Measurements from ENCODE around the gene CGN.
A peak's percentile ranks its signal among the peaks of the same experiment; 100 is the strongest.
"Not testable (repeated sequence)": the region's sequence is repeated elsewhere in the genome, so short reads cannot be mapped to it uniquely, and the experiment has no call there.

Gene CGN

DNA sequence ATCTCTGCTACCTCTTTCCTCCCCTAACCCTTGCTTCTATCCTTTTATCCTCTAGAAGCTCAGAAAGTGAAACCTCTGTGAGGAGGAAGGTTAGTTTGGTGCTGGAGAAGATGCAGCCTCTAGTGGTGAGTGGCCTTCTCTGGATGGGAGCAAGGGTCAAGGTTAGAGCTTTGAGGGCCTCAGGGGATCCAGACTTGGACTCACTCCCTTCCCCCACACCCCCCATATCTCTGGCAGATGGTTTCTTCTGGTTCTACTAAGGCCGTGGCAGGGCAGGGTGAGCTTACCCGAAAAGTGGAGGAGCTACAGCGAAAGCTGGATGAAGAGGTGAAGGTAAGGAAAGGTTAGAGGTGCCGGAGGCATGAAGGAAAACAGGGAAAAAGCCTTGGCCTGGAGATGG lies 9.2 kb downstream of the CGN start:
- Histone ChIP-seq H4K20me1 (no peaks in the 10 kb centered on the region), H3K4me2 (no peak overlapping the region), H3K9me3 (no peaks in the 10 kb centered on the region), H3K27ac (no peak overlapping the region), H3K9ac (no peak overlapping the region), H3K4me1 (peaks cover 22% of the 10 kb centered on the region), H3K36me3 (no peaks in the 10 kb centered on the region; the same call in 1 of the 2 replicates), H3K27me3 (no peaks in the 10 kb centered on the region), H3K4me3 (no peak overlapping the region)
- TF ChIP-seq Cebpa-rat (IDR thresholded peaks at IDR 0.05), result no peak

DNA sequence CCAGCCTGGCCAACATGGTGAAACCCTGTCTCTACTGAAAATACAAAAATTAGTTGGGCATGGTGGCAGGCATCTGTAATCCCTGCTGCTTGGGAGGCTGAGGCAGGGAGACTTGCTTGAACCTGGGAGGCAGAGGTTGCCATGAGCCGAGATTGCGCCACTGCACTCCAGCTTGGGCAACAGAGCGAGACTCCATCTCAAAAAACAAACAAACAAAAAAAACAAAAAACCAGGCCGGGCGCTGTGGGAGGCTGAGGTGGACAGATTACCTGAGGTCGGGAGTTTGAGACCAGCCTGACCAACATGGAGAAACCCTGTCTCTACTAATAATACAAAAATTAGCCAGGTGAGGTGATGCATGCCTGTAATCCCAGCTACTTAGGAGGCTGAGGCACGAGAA lies 11.2 kb downstream of the CGN start:
- peaks cover 37% of the 10 kb centered on the region for H3K4me1 ChIP-seq
- not testable (repeated sequence) for H3K27ac ChIP-seq, H4K20me1 ChIP-seq, H3K36me3 ChIP-seq, H3K9me3 ChIP-seq, H3K4me2 ChIP-seq, H3K9ac ChIP-seq, H3K27me3 ChIP-seq, H3K4me3 ChIP-seq

- peaks cover 37% of the 10 kb centered on the region for H3K4me1 ChIP-seq
- H3K36me3 ChIP-seq, result no peaks in the 10 kb centered on the region; the same call in 1 of the 2 replicates
- no peak overlapping the region; the same call in 1 of the 2 replicates for H3K4me2 ChIP-seq
- no peak overlapping the region for H3K4me3 ChIP-seq
- no peaks in the 10 kb centered on the region for H4K20me1 ChIP-seq
- no peak overlapping the region for H3K9ac ChIP-seq
- TF ChIP-seq Cebpa-rat (IDR thresholded peaks at IDR 0.05), result no peak
- no peaks in the 10 kb centered on the region for H3K27me3 ChIP-seq
- no peaks in the 10 kb centered on the region for H3K9me3 ChIP-seq
- no peak overlapping the region for H3K27ac ChIP-seq
Observed at GRCh38 chr1:151523326-151523725, 12.1 kb downstream of the CGN start.

DNA sequence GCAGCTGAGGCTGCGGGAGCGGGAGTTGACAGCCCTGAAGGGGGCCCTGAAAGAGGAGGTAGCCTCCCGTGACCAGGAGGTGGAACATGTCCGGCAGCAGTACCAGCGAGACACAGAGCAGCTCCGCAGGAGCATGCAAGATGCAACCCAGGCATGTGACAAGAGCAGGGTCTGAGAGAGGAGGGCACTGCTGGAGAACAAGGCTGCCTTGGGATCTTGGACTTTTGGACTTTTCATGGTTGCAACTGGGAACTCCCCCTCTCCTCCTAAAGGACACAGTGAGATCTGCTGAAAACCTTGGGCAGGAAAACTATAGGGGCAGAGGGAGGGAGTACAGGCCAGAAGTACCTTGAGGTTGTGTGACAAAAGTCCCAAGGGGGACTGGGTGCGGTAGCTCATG lies 13.5 kb downstream of the CGN start:
- H4K20me1 ChIP-seq, result no peaks in the 10 kb centered on the region
- H3K4me3 ChIP-seq, result no peak overlapping the region

DNA sequence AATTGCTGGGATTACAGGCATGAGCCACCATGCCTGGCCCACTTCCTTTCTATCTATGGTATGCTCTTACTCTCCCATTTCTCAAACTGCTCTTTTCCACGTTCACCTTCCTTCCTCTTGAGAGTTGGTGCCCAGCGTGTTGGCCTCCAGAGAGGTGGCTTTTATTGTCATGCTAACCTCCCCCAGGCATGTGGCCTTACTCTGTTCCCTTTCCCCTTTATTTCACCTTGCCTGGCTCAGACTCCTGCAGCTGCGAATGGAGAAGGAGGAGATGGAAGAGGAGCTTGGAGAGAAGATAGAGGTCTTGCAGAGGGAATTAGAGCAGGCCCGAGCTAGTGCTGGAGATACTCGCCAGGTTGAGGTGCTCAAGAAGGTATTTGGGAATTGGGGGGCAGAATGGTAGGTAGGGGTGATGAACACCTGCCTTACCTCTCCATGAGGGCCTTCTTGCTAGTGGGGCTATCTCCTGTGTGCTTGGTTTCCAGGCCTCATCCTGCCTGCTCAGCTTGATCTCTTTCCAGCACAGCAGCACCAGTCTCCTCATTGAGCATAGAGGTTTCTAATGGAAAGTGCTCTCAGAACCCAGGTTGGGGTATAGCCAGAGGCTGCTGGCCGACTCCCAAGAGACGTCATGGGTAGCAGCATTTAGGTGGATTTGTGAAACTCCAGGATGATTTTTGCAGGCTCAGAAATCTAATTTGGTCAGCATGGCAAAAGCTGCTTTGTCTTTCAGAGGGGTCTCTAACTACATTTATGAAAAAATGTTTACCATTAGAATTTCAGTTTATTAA lies 15.7 kb downstream of the CGN start:
- H3K4me1 ChIP-seq, result peaks cover 37% of the 10 kb centered on the region
- H3K9me3 ChIP-seq, result no peaks in the 10 kb centered on the region
- H3K36me3 ChIP-seq, result peaks cover 11% of the 10 kb centered on the region; the same call in 1 of the 2 replicates
- H3K9ac ChIP-seq, result no peak overlapping the region
- no peaks in the 10 kb centered on the region for H4K20me1 ChIP-seq
- no peak overlapping the region for H3K4me3 ChIP-seq
- no peak for TF ChIP-seq Cebpa-rat (IDR thresholded peaks at IDR 0.05)
- H3K27me3 ChIP-seq, result no peaks in the 10 kb centered on the region
- H3K27ac ChIP-seq, result no peak overlapping the region
- no peak overlapping the region for H3K4me2 ChIP-seq

More for the DNA sequence above, 13.5 kb downstream of the CGN start:
- Histone ChIP-seq H3K9me3 (no peaks in the 10 kb centered on the region), H3K4me2 (peak overlapping the region; percentile 79), H3K27ac (no peak overlapping the region), H3K4me1 (peaks cover 37% of the 10 kb centered on the region), H3K36me3 (peaks cover 2% of the 10 kb centered on the region; the same call in 1 of the 2 replicates), H3K27me3 (no peaks in the 10 kb centered on the region), H3K9ac (no peak overlapping the region)
- TF ChIP-seq Cebpa-rat (IDR thresholded peaks at IDR 0.05), result no peak

- no peak for TF ChIP-seq Cebpa-rat (IDR thresholded peaks at IDR 0.05)
- peaks cover 11% of the 10 kb centered on the region; the same call in 1 of the 2 replicates for H3K36me3 ChIP-seq
- no peaks in the 10 kb centered on the region for H3K27me3 ChIP-seq
- H3K4me2 ChIP-seq, result no peak overlapping the region
- H3K4me3 ChIP-seq, result no peak overlapping the region
- no peak overlapping the region for H3K27ac ChIP-seq
- H3K9ac ChIP-seq, result no peak overlapping the region
- H3K9me3 ChIP-seq, result no peaks in the 10 kb centered on the region
- peaks cover 38% of the 10 kb centered on the region for H3K4me1 ChIP-seq
- no peaks in the 10 kb centered on the region for H4K20me1 ChIP-seq
Observed at GRCh38 chr1:151529211-151529702, 18.1 kb downstream of the CGN start.

DNA sequence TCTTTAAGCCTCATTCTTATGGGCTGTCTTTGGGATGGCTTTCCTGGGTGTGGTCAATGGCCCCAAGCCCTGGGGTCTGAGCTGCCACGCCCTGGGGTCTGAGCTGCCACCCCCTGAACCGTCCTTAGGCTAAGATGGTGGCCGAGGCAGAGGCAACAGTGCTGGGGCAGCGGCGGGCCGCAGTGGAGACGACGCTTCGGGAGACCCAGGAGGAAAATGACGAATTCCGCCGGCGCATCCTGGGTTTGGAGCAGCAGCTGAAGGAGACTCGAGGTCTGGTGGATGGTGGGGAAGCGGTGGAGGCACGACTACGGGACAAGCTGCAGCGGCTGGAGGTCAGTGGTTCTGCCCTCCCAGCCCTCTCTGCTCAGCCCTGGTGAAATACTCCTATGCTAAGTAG lies 18.6 kb downstream of the CGN start:
- Histone ChIP-seq H3K36me3 (peaks cover 11% of the 10 kb centered on the region; the same call in 1 of the 2 replicates), H3K4me2 (no peak overlapping the region), H3K4me3 (no peak overlapping the region), H3K9me3 (no peaks in the 10 kb centered on the region), H3K27me3 (no peaks in the 10 kb centered on the region), H3K9ac (no peak overlapping the region), H3K27ac (no peak overlapping the region), H4K20me1 (no peaks in the 10 kb centered on the region), H3K4me1 (peaks cover 38% of the 10 kb centered on the region)
- TF ChIP-seq Cebpa-rat (IDR thresholded peaks at IDR 0.05), result no peak

- Histone ChIP-seq H3K4me2 (no peak overlapping the region), H4K20me1 (no peaks in the 10 kb centered on the region), H3K27ac (no peak overlapping the region), H3K4me3 (no peak overlapping the region), H3K27me3 (no peaks in the 10 kb centered on the region), H3K9ac (no peak overlapping the region), H3K4me1 (peaks cover 33% of the 10 kb centered on the region), H3K36me3 (peaks cover 11% of the 10 kb centered on the region; the same call in 1 of the 2 replicates), H3K9me3 (no peaks in the 10 kb centered on the region)
- TF ChIP-seq Cebpa-rat (IDR thresholded peaks at IDR 0.05), result no peak
Observed at GRCh38 chr1:151530461-151530860, 19.3 kb downstream of the CGN start.

- peaks cover 21% of the 10 kb centered on the region for H3K36me3 ChIP-seq
- no peaks in the 10 kb centered on the region for H3K9me3 ChIP-seq
- H3K9ac ChIP-seq, result no peak overlapping the region
- peaks cover 20% of the 10 kb centered on the region for H3K4me1 ChIP-seq
- peak overlapping the region; percentile 75 for H3K4me2 ChIP-seq
- no peak for TF ChIP-seq Cebpa-rat (IDR thresholded peaks at IDR 0.05)
- H4K20me1 ChIP-seq, result no peaks in the 10 kb centered on the region
- H3K27me3 ChIP-seq, result no peaks in the 10 kb centered on the region
- H3K27ac ChIP-seq, result no peak overlapping the region
- no peak overlapping the region for H3K4me3 ChIP-seq
Observed at GRCh38 chr1:151533870-151534269, 22.7 kb downstream of the CGN start.

- Histone ChIP-seq H3K4me1 (peaks cover 25% of the 10 kb centered on the region), H3K4me3 (no peak overlapping the region), H4K20me1 (no peaks in the 10 kb centered on the region), H3K9me3 (no peaks in the 10 kb centered on the region), H3K27me3 (peaks cover 2% of the 10 kb centered on the region), H3K4me2 (peak overlapping the region; percentile 75), H3K27ac (no peak overlapping the region), H3K9ac (no peak overlapping the region), H3K36me3 (peaks cover 18% of the 10 kb centered on the region)
- no peak for TF ChIP-seq Cebpa-rat (IDR thresholded peaks at IDR 0.05)
Observed at GRCh38 chr1:151534662-151535278, 23.6 kb downstream of the CGN start.
